Measurements from ENCODE around the gene ELF2.

- TF ChIP-seq, protein P1, sequence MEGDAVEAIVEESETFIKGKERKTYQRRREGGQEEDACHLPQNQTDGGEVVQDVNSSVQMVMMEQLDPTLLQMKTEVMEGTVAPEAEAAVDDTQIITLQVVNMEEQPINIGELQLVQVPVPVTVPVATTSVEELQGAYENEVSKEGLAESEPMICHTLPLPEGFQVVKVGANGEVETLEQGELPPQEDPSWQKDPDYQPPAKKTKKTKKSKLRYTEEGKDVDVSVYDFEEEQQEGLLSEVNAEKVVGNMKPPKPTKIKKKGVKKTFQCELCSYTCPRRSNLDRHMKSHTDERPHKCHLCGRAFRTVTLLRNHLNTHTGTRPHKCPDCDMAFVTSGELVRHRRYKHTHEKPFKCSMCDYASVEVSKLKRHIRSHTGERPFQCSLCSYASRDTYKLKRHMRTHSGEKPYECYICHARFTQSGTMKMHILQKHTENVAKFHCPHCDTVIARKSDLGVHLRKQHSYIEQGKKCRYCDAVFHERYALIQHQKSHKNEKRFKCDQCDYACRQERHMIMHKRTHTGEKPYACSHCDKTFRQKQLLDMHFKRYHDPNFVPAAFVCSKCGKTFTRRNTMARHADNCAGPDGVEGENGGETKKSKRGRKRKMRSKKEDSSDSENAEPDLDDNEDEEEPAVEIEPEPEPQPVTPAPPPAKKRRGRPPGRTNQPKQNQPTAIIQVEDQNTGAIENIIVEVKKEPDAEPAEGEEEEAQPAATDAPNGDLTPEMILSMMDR (IDR thresholded peaks at IDR 0.05; ENCODE audit: low read depth, low read length): no peak
- no peak for TF ChIP-seq MYC (IDR thresholded peaks at IDR 0.05; ENCODE audit: low read depth, low read length)
- no peak for TF ChIP-seq MAX (IDR thresholded peaks at IDR 0.05; ENCODE audit: low read depth, low read length)
- no peak for TF ChIP-seq POLR2A (IDR thresholded peaks at IDR 0.05; ENCODE audit: extremely low read depth, insufficient read length)
These were observed 30.9 kb upstream of the ELF2 start for GRCh38 chr4:139207873-139208403.
